GM19099 (cell line): ENCODE measurements around the gene BNIPL.

Experiments used
- POLR2A ChIP-seq: IDR thresholded peaks from 3 replicates; pipeline ENCODE4 v1.6.1; 2011; ENCODE audit warnings: low read depth; ENCODE audit not compliant: insufficient read length; ENCODE audit errors: extremely low read depth

The BNIPL gene

DNA sequence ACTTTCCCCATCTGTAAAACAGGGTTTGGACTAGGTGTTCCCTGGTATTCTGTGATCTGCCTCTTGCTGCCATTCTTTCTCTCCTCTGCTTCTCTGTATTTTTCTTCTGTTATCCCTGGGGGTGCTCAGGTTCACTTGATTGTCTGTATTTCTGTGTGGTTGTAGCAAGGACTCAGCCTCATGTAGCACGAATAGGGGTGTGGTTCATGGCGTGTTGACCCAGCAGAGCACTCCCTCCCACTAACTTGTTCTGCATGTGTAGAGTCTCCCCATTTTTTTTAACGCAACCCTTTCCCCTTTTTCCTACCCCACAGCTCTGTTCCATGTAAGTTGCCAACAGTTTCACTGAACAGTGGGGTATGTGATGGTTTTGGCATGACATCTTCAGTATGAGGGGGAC, 1.2 kb upstream of the BNIPL start:
- no peak for TF ChIP-seq POLR2A

DNA sequence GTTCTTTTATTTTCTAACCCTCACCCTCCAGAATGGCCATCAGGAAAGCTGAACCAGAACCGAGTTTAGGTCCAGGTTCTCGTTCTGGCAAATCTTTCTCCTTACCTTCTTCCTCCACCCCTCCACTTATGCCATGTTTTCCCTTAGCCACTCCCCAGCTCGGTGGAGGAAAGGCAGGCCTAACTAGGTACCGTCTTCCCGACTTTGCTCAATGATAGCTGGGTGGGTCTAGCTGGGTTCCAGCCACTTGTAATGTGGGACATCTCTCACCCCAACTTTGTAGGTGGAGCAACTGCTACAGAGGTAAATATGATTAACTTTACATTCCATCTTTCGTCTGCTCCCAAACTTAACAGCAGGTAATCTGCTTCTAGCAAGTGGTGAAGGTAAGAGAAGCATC, 646 bp downstream of the BNIPL start:
- no peak for TF ChIP-seq POLR2A

DNA sequence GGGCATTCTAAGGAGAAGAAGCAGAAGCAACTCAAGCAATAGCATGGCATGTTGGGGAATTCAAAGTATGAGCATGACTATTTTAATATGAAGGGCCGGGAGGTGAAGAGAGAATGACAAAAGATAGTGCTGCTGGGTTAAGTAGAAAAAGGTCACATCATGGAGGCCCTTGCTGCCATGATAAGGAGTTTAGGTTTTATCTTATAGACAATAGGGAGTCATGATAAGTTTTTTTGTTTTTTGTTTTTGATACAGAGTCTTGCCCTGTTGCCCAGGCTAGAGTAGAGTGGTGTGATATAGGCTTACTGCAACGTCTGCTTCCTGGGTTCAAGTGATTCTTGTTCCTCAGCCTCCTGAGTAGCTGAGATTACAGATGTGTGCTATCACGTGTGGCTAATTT, 3.1 kb downstream of the BNIPL start:
- TF ChIP-seq POLR2A, result no peak

DNA sequence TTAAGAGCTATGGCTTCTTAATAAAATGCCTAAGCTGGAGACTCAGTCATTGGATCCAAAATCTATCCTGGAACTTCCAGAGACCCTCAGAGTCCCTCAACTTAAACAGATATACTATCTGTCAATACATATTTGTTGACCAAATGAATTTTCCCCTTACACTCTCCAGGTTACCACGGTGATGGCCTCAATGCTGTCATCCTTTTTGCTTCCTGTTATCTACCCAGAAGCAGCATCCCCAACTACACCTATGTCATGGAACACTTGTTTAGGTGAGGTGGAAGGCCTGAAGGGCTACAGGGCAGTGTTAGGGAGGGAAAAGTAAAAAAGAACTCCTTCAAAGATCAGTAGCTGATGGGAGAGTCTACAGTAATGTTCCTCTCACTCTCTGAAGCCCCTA, 6.8 kb downstream of the BNIPL start:
- TF ChIP-seq POLR2A, result no peak

DNA sequence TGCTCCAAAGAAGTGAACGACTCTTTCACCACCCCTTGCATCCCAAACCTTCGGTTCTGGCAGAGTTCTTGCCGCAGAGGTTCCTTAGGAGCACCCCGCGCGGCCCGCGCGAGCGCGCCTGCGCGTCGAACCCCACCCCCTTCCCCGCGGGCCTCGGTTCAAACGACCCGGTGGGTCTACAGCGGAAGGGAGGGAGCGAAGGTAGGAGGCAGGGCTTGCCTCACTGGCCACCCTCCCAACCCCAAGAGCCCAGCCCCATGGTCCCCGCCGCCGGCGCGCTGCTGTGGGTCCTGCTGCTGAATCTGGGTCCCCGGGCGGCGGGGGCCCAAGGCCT, 11.2 kb downstream of the BNIPL start, which contains the start of gene C1orf56:
Gene C1orf56, plus strand, starts transcription at position 161 of the 334 bp plus-strand sequence. Its CDS starts 97 bp downstream, at position 258.
- peak; percentile 63 for TF ChIP-seq POLR2A

DNA sequence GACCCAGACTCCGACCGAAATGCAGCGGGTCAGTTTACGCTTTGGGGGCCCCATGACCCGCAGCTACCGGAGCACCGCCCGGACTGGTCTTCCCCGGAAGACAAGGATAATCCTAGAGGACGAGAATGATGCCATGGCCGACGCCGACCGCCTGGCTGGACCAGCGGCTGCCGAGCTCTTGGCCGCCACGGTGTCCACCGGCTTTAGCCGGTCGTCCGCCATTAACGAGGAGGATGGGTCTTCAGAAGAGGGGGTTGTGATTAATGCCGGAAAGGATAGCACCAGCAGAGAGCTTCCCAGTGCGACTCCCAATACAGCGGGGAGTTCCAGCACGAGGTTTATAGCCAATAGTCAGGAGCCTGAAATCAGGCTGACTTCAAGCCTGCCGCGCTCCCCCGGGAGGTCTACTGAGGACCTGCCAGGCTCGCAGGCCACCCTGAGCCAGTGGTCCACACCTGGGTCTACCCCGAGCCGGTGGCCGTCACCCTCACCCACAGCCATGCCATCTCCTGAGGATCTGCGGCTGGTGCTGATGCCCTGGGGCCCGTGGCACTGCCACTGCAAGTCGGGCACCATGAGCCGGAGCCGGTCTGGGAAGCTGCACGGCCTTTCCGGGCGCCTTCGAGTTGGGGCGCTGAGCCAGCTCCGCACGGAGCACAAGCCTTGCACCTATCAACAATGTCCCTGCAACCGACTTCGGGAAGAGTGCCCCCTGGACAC, 11.7 kb downstream of the BNIPL start:
- TF ChIP-seq POLR2A, result no peak

- TF ChIP-seq POLR2A, result peak; percentile 16
Observed at GRCh38 chr1:151048645-151049032, 12.3 kb downstream of the BNIPL start.

DNA sequence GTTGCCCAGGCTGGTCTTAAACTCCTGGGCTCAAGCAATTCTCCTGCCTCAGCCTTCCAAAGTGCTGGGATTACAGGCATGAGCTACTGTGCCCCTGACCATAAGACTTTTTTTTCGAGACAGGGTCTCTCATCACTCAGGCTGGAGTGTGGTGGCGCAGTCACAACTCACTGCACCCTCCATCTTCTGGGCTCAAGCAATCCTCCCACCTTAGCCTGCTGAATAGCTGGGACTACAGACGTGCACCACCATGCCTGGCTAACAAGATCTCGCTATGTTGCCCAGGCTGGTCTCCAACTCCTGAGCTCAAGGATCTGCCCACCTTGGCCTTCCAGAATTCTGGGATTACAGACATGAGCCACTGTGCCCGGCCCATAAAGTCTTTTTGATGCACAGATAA, 13.1 kb downstream of the BNIPL start:
- no peak for TF ChIP-seq POLR2A

DNA sequence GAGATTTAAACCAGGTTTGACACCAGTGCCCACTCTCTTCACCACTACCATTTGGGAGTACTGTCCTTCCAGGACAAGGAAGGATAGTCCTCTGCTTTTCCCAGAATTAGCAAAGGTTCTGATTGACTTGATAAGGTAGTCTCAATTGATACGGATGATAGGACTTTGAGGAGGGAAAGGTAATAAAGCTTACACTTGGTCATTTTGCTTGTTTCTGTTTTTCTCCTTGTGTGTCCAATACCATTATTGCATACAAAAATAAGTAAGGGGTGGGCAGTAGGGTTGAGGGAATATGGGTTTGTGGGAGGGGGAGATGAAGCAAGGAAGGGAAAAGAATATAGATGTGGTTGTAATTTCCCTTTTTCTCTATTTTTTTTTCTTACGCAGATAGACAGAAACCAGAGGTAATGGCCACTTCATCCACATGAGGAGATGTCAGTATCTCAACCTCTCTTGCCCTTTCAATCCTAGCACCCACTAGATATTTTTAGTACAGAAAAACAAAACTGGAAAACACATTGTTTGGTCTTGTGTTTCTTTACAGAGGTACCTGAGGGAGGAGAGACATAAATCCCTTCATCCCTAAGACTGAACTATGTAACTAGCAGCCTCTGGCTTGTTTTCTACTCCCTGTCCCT, 13.8 kb downstream of the BNIPL start:
- TF ChIP-seq POLR2A, result no peak

- peak; percentile 9 for TF ChIP-seq POLR2A
Observed at GRCh38 chr1:151051356-151052009, 15.1 kb downstream of the BNIPL start.

DNA sequence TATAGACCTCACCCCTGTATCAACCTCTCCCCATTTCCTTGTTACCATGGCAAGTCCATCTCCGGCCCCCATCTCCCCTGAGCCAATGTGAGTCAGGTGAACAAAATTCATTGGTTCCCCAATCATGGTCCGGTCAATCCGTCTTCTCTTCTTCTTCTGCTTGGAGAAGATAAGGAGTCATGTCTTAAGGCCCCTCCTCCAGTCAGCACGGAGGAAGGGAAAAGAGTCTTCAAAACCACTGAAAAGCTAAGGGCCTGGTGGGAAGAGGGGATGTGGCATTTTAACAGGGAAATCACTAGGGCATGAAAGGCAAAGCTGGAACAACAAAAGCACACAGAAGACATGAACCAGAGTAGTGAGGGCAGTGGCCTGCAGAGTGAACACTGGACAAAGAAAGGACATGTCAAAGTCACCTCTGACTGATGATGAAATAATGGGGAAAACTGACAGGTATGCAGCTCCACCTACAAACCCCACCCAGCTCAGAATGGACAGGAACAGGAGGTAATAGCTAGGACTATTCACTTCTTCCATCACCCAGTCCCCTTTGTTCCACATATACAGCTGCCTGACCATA, 18.7 kb downstream of the BNIPL start:
- TF ChIP-seq POLR2A, result no peak

- no peak for TF ChIP-seq POLR2A
Observed at GRCh38 chr1:151055581-151055980, 19.2 kb downstream of the BNIPL start.

- TF ChIP-seq POLR2A, result no peak
Observed at GRCh38 chr1:151056149-151056548, 19.8 kb downstream of the BNIPL start.

GRCh38 chr1:151058692-151059091, 22.3 kb downstream of the BNIPL start:
- TF ChIP-seq POLR2A, result no peak

DNA sequence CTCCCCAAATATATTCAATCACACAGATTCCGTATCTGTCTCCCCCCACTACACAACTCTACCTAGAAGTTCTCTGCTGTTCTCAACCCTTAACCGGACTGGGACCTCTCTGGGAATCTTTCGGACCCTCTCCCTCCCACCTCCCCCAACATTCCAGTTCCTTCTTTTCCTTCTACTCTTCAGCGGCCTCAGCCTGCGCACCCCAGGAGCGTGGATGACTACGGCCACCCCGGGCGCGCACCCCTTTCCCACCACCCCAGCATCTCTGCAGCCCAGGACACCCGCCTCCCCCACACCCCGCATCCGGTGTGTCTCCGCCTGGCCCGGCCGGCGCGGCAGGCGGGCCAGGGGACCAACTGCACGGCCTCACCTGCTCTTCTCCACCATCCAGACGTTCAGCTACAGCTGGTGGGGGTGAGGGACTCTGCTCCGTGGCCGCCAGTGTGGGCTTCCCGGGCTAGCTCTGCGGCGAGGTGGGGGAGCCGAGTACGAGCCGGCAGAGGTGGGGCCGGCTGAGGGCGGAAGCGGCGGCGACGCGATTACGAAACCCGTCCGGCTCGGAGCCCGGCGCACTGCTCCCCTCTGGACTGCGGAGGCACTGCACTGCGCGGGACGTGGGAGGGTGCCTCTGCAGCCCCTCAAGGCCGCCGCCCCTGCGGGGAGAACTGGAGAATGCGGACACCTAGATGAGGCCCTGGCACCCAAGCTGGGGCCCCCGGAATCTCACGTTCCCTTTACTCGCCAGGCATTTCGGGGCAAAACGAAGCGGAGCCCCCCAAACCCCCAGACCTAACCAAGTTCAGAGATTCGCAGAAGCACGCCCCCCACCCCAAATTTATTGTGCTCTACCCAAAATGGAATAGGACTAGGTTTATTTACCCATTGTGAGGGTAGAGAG, 23.0 kb downstream of the BNIPL start, which contains the start of gene CDC42SE1:
Gene CDC42SE1, minus strand, starts transcription at position 514 of the 898 bp plus-strand sequence. CDS start 3,892 bp downstream, outside the sequence.
- peak; percentile 90 for TF ChIP-seq POLR2A

GRCh38 chr1:151060007-151060656, 23.7 kb downstream of the BNIPL start, which contains the start of gene MLLT11:
MLLT11 (plus strand) TSS chr1:151060397; CDS start chr1:151067225, 6,828 bp downstream.
- TF ChIP-seq POLR2A, result peak; percentile 45
